Trophoblast cell (in vitro differentiated cells and primary cell): Measurements from ENCODE around the gene AOPEP.

ENCODE experiments used
- DNase-seq, 2 donors: peaks; one replicate each; pipeline ENCODE4 v3.0.0-alpha.2; 2016
- H2AFZ ChIP-seq: 2 replicates; pipeline ENCODE4 v1.6.1; 2013; ENCODE audit warnings: low read length, moderate library complexity, mild to moderate bottlenecking; ENCODE audit not compliant: insufficient read depth, poor library complexity
- H2AK5ac ChIP-seq: 2 replicates; pipeline ENCODE4 v1.6.1; 2013; ENCODE audit warnings: mild to moderate bottlenecking, low read length
- H2BK120ac ChIP-seq: 2 replicates; pipeline ENCODE4 v1.6.1; 2013; ENCODE audit warnings: low read length, mild to moderate bottlenecking, moderate library complexity; ENCODE audit not compliant: insufficient read depth, poor library complexity
- H2BK12ac ChIP-seq: 2 replicates; pipeline ENCODE4 v1.6.1; 2013; ENCODE audit warnings: mild to moderate bottlenecking, low read length, moderate library complexity
- H2BK5ac ChIP-seq: 2 replicates; pipeline ENCODE4 v1.6.1; 2013; ENCODE audit warnings: low read length, low read depth, moderate library complexity, mild to moderate bottlenecking; ENCODE audit not compliant: poor library complexity
- H3K14ac ChIP-seq: 2 replicates; pipeline ENCODE4 v1.6.1; 2013; ENCODE audit warnings: mild to moderate bottlenecking, low read length
- H3K18ac ChIP-seq: 2 replicates; pipeline ENCODE4 v1.6.1; 2013; ENCODE audit warnings: mild to moderate bottlenecking, low read length
- H3K23ac ChIP-seq: 2 replicates; pipeline ENCODE4 v1.6.1; 2013; ENCODE audit warnings: low read length
- H3K27ac ChIP-seq: 2 replicates; pipeline ENCODE4 v1.5.1; 2013; ENCODE audit warnings: low read depth, mild to moderate bottlenecking, inconsistent platforms, low read length, moderate library complexity
- H3K27me3 ChIP-seq: 2 replicates; pipeline ENCODE4 v1.6.1; 2013; ENCODE audit warnings: inconsistent platforms, mild to moderate bottlenecking, low read length, moderate library complexity; ENCODE audit not compliant: insufficient read depth
- H3K36me3 ChIP-seq, 2 experiments: 1 replicate in 1 of 2; 2 replicates in 1 of 2; pipeline ENCODE4 v1.6.1; 2013; ENCODE audit warnings: low read length in 2 of 2, mild to moderate bottlenecking in 2 of 2, moderate library complexity in 1 of 2; ENCODE audit not compliant: insufficient read depth in 2 of 2, control insufficient read depth in 1 of 2
- H3K4ac ChIP-seq: 2 replicates; pipeline ENCODE4 v1.6.1; 2013; ENCODE audit warnings: low read depth, mild to moderate bottlenecking, low read length, moderate library complexity
- H3K4me1 ChIP-seq, 2 experiments: 1 replicate in 1 of 2; 2 replicates in 1 of 2; pipeline ENCODE4 v1.6.1; 2013; ENCODE audit warnings: low read length in 2 of 2, mild to moderate bottlenecking in 2 of 2, moderate library complexity in 1 of 2; ENCODE audit not compliant: insufficient read depth in 2 of 2, control insufficient read depth in 1 of 2
- H3K4me2 ChIP-seq: 2 replicates; pipeline ENCODE4 v1.6.1; 2013; ENCODE audit warnings: inconsistent platforms, mild to moderate bottlenecking, low read length, moderate library complexity
- H3K4me3 ChIP-seq: 2 replicates; pipeline ENCODE4 v1.5.1; 2013; ENCODE audit warnings: mild to moderate bottlenecking, low read depth, low read length, inconsistent platforms
- H3K79me1 ChIP-seq: one replicate; pipeline ENCODE4 v1.6.1; 2013; ENCODE audit warnings: low read length
- H3K79me2 ChIP-seq: 2 replicates; pipeline ENCODE4 v1.6.1; 2013; ENCODE audit warnings: low read length, mild to moderate bottlenecking; ENCODE audit not compliant: control insufficient read depth, insufficient read depth, poor library complexity
- H3K9ac ChIP-seq: 2 replicates; pipeline ENCODE4 v1.6.1; 2013; ENCODE audit warnings: mild to moderate bottlenecking, low read length
- H3K9me3 ChIP-seq: 2 replicates; pipeline ENCODE4 v1.6.1; 2013; ENCODE audit warnings: low read depth, mild to moderate bottlenecking, control low read depth, inconsistent platforms, low read length; ENCODE audit not compliant: insufficient read depth
- H4K12ac ChIP-seq: 2 replicates; pipeline ENCODE4 v1.6.1; 2013; ENCODE audit warnings: low read depth, mild to moderate bottlenecking, low read length, moderate library complexity
- H4K8ac ChIP-seq: 2 replicates; pipeline ENCODE4 v1.6.1; 2013; ENCODE audit warnings: low read depth, mild to moderate bottlenecking, low read length, moderate library complexity
- H4K91ac ChIP-seq: one replicate; pipeline ENCODE4 v1.6.1; 2013; ENCODE audit warnings: low read depth, mild to moderate bottlenecking, low read length, moderate library complexity
- WGBS: extraction: QIAGEN DNeasy Blood & Tissue Kit; methylation state at CpG from one replicate; pipeline ENCODE4 v1.1.7; 2013; ENCODE audit warnings: missing lambda C conversion rate; ENCODE audit not compliant: insufficient read length, insufficient coverage; ENCODE audit errors: extremely low coverage; 5-methylcytosine and 5-hydroxymethylcytosine counted together

AOPEP gene

GRCh38 chr9:94773655-94774054 lies 47.2 kb downstream of the AOPEP start:
- Histone ChIP-seq H4K12ac (no peak overlapping the region), H4K8ac (no peak overlapping the region), H2BK120ac (no peak overlapping the region), H3K79me1 (no peaks in the 10 kb centered on the region), H2AK5ac (no peak overlapping the region), H3K23ac (no peak overlapping the region), H3K4ac (no peak overlapping the region), H3K14ac (no peak overlapping the region), H2BK12ac (no peak overlapping the region), H3K27ac (no peak overlapping the region), H3K4me3 (no peak overlapping the region), H3K9ac (no peak overlapping the region), H4K91ac (no peak overlapping the region), H3K79me2 (no peaks in the 10 kb centered on the region), H3K36me3 (no peaks in the 10 kb centered on the region), H2AFZ (no peak overlapping the region), H3K9me3 (no peaks in the 10 kb centered on the region), H2BK5ac (no peak overlapping the region), H3K18ac (no peak overlapping the region), H3K4me1 (no peaks in the 10 kb centered on the region), H3K4me2 (no peak overlapping the region), H3K27me3 (no peaks in the 10 kb centered on the region)
- no peak for DNase-seq
- no CpG with 5 or more reads among the region's 5 CpGs for WGBS

- Histone ChIP-seq H3K27me3 (no peaks in the 10 kb centered on the region), H3K9me3 (no peaks in the 10 kb centered on the region), H2BK5ac (no peak overlapping the region), H3K79me1 (no peaks in the 10 kb centered on the region), H3K4me3 (no peak overlapping the region), H3K4ac (no peak overlapping the region), H3K23ac (no peak overlapping the region), H3K9ac (no peak overlapping the region), H2AFZ (no peak overlapping the region), H3K14ac (no peak overlapping the region), H4K8ac (no peak overlapping the region), H3K79me2 (no peaks in the 10 kb centered on the region), H2BK120ac (no peak overlapping the region), H3K27ac (no peak overlapping the region), H3K18ac (no peak overlapping the region), H2BK12ac (no peak overlapping the region), H3K36me3 (no peaks in the 10 kb centered on the region), H4K12ac (no peak overlapping the region), H4K91ac (no peak overlapping the region), H3K4me2 (no peak overlapping the region), H3K4me1 (no peaks in the 10 kb centered on the region), H2AK5ac (no peak overlapping the region)
- no peak for DNase-seq
- WGBS = no CpG with 5 or more reads among the region's 4 CpGs
These were observed 51.5 kb downstream of the AOPEP start for GRCh38 chr9:94778013-94778412.

- no peaks in the 10 kb centered on the region for H3K36me3 ChIP-seq
These were observed 52.5 kb downstream of the AOPEP start for GRCh38 chr9:94779031-94779430.

GRCh38 chr9:94779693-94780290 lies 53.3 kb downstream of the AOPEP start:
- H4K12ac ChIP-seq = no peak overlapping the region
- no peak overlapping the region for H2BK12ac ChIP-seq
- no peak overlapping the region for H3K18ac ChIP-seq
- H3K27me3 ChIP-seq = no peaks in the 10 kb centered on the region
- no peak overlapping the region for H4K8ac ChIP-seq
- H3K9me3 ChIP-seq = no peaks in the 10 kb centered on the region
- no peak overlapping the region for H3K23ac ChIP-seq
- H3K27ac ChIP-seq = no peak overlapping the region
- no peak overlapping the region for H3K14ac ChIP-seq
- no peaks in the 10 kb centered on the region for H3K79me1 ChIP-seq
- H2AK5ac ChIP-seq = no peak overlapping the region
- no peak for DNase-seq
- no peak overlapping the region for H3K4me2 ChIP-seq
- no peak overlapping the region for H2AFZ ChIP-seq
- no peak overlapping the region for H3K4me3 ChIP-seq
- no CpG with 5 or more reads among the region's 4 CpGs for WGBS
- no peaks in the 10 kb centered on the region for H3K36me3 ChIP-seq
- no peak overlapping the region for H3K4ac ChIP-seq
- no peak overlapping the region for H2BK5ac ChIP-seq
- no peak overlapping the region for H2BK120ac ChIP-seq
- H3K4me1 ChIP-seq = peaks cover 0 to 2% of the 10 kb centered on the region in 2 experiments
- H3K79me2 ChIP-seq = no peaks in the 10 kb centered on the region
- H3K9ac ChIP-seq = no peak overlapping the region
- H4K91ac ChIP-seq = no peak overlapping the region

More at GRCh38 chr9:94779031-94779430, 52.5 kb downstream of the AOPEP start:
- H3K79me1 ChIP-seq = no peaks in the 10 kb centered on the region
- H3K79me2 ChIP-seq = no peaks in the 10 kb centered on the region
- no peak overlapping the region for H4K8ac ChIP-seq
- no peak overlapping the region for H2AK5ac ChIP-seq
- no peak overlapping the region for H2AFZ ChIP-seq
- no peak overlapping the region for H2BK5ac ChIP-seq
- H3K27ac ChIP-seq = no peak overlapping the region
- no peak overlapping the region for H4K91ac ChIP-seq
- DNase-seq = no peak
- H4K12ac ChIP-seq = no peak overlapping the region
- no peak overlapping the region for H3K23ac ChIP-seq
- no peaks in the 10 kb centered on the region for H3K27me3 ChIP-seq
- no peak overlapping the region for H3K4me3 ChIP-seq
- no peak overlapping the region for H2BK120ac ChIP-seq
- H3K9me3 ChIP-seq = no peaks in the 10 kb centered on the region
- H3K14ac ChIP-seq = no peak overlapping the region
- no peak overlapping the region for H2BK12ac ChIP-seq
- no peak overlapping the region for H3K4ac ChIP-seq
- H3K9ac ChIP-seq = no peak overlapping the region
- WGBS = no CpG with 5 or more reads among the region's 2 CpGs
- H3K4me2 ChIP-seq = no peak overlapping the region
- peaks cover 0 to 2% of the 10 kb centered on the region in 2 experiments for H3K4me1 ChIP-seq
- H3K18ac ChIP-seq = no peak overlapping the region
